ENCODE results near the gene DIS3. TPM values are rescaled to one million over a fixed set of nuclear protein-coding genes. Genes with fewer than 3 reads are reported as not detected.

The DIS3 gene
- total and polyA plus RNA-seq, 2 of the 13 experiments (the other 11 are each of a cell fraction or from before 2014, with no cell fraction given) = 13.2 to 35.0 TPM

DNA sequence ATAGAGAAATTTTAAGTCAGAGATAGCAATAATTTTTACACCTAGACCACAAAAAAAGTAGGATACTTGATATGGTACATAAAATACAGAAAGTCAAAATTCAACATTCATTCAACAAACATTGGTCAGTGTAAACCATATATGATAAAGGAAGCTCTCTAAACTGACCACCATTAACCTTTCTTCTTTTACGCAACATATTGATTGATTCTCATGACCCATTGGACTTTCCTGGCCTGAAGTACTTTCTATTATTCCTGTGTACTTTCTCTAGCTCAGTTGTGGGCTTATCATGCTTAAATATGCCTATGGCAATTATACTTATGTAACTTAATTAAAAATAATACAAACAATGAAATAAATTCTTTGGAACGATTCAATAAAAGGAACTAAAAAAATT is 10.9 kb upstream of the DIS3 start (continued):
- TF ChIP-seq ZNF383 (CRISPR knock-in tag; IDR thresholded peaks at IDR 0.05; ENCODE audit: borderline replicate concordance) (no peak), ZNF577 (CRISPR knock-in tag; IDR thresholded peaks at IDR 0.05; ENCODE audit: borderline replicate concordance, low read depth) (no peak), FOXC1 (CRISPR knock-in tag; IDR thresholded peaks at IDR 0.05; ENCODE audit: borderline replicate concordance) (no peak), ZNF333 (CRISPR knock-in tag; IDR thresholded peaks at IDR 0.05; ENCODE audit: borderline replicate concordance) (no peak), TAF1 (CRISPR knock-in tag; IDR thresholded peaks at IDR 0.05) (no peak), HDAC2 (CRISPR knock-in tag; IDR thresholded peaks at IDR 0.05) (no peak), SIN3B (IDR thresholded peaks at IDR 0.05; ENCODE audit: low read length) (no peak), ARNT (IDR thresholded peaks at IDR 0.05) (no peak), YY1 (IDR thresholded peaks at IDR 0.05; ENCODE audit: insufficient read depth, insufficient replicate concordance, low read depth, low read length) (no peak), FOSL2 (CRISPR knock-in tag; IDR thresholded peaks at IDR 0.05) (no peak), ZNF879 (CRISPR knock-in tag; IDR thresholded peaks at IDR 0.05) (no peak), TOE1 (CRISPR knock-in tag; IDR thresholded peaks at IDR 0.05) (no peak), ZBTB7A (CRISPR knock-in tag; IDR thresholded peaks at IDR 0.05) (no peak), ETV5 (CRISPR knock-in tag; IDR thresholded peaks at IDR 0.05; ENCODE audit: borderline replicate concordance) (no peak)
- TF ChIP-seq, protein P1, sequence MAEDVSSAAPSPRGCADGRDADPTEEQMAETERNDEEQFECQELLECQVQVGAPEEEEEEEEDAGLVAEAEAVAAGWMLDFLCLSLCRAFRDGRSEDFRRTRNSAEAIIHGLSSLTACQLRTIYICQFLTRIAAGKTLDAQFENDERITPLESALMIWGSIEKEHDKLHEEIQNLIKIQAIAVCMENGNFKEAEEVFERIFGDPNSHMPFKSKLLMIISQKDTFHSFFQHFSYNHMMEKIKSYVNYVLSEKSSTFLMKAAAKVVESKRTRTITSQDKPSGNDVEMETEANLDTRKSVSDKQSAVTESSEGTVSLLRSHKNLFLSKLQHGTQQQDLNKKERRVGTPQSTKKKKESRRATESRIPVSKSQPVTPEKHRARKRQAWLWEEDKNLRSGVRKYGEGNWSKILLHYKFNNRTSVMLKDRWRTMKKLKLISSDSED (CRISPR knock-in tag; IDR thresholded peaks at IDR 0.05) = no peak
- TF ChIP-seq, protein P2, sequence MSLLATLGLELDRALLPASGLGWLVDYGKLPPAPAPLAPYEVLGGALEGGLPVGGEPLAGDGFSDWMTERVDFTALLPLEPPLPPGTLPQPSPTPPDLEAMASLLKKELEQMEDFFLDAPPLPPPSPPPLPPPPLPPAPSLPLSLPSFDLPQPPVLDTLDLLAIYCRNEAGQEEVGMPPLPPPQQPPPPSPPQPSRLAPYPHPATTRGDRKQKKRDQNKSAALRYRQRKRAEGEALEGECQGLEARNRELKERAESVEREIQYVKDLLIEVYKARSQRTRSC (CRISPR knock-in tag; IDR thresholded peaks at IDR 0.05; ENCODE audit: low read depth) = no peak
- TF ChIP-seq, protein P3, sequence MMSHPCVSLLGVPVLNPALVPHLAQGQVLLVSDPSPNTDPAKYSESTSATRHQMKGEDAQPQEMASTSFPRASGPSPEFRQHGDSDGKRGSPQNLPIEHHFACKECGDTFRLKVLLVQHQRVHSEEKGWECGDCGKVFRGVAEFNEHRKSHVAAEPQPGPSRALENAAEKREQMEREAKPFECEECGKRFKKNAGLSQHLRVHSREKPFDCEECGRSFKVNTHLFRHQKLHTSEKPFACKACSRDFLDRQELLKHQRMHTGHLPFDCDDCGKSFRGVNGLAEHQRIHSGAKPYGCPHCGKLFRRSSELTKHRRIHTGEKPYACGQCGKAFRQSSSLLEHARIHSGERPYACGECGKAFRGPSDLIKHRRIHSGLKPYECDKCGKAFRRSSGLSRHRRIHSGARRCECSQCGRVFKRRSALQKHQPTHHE (CRISPR knock-in tag; IDR thresholded peaks at IDR 0.05; ENCODE audit: borderline replicate concordance) = no peak
- TF ChIP-seq, protein P4, sequence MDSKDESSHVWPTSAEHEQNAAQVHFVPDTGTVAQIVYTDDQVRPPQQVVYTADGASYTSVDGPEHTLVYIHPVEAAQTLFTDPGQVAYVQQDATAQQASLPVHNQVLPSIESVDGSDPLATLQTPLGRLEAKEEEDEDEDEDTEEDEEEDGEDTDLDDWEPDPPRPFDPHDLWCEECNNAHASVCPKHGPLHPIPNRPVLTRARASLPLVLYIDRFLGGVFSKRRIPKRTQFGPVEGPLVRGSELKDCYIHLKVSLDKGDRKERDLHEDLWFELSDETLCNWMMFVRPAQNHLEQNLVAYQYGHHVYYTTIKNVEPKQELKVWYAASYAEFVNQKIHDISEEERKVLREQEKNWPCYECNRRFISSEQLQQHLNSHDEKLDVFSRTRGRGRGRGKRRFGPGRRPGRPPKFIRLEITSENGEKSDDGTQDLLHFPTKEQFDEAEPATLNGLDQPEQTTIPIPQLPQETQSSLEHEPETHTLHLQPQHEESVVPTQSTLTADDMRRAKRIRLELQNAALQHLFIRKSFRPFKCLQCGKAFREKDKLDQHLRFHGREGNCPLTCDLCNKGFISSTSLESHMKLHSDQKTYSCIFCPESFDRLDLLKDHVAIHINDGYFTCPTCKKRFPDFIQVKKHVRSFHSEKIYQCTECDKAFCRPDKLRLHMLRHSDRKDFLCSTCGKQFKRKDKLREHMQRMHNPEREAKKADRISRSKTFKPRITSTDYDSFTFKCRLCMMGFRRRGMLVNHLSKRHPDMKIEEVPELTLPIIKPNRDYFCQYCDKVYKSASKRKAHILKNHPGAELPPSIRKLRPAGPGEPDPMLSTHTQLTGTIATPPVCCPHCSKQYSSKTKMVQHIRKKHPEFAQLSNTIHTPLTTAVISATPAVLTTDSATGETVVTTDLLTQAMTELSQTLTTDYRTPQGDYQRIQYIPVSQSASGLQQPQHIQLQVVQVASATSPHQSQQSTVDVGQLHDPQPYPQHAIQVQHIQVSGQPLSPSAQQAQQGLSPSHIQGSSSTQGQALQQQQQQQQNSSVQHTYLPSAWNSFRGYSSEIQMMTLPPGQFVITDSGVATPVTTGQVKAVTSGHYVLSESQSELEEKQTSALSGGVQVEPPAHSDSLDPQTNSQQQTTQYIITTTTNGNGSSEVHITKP (CRISPR knock-in tag; IDR thresholded peaks at IDR 0.05; ENCODE audit: low read depth) = no peak
- TF ChIP-seq, protein P5, sequence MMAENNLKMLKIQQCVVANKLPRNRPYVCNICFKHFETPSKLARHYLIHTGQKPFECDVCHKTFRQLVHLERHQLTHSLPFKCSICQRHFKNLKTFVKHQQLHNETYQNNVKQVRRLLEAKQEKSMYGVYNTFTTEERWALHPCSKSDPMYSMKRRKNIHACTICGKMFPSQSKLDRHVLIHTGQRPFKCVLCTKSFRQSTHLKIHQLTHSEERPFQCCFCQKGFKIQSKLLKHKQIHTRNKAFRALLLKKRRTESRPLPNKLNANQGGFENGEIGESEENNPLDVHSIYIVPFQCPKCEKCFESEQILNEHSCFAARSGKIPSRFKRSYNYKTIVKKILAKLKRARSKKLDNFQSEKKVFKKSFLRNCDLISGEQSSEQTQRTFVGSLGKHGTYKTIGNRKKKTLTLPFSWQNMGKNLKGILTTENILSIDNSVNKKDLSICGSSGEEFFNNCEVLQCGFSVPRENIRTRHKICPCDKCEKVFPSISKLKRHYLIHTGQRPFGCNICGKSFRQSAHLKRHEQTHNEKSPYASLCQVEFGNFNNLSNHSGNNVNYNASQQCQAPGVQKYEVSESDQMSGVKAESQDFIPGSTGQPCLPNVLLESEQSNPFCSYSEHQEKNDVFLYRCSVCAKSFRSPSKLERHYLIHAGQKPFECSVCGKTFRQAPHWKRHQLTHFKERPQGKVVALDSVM (CRISPR knock-in tag; IDR thresholded peaks at IDR 0.05) = no peak

All from HepG2 (cell line).